ENCODE data around the gene PLA2G12B.

PLA2G12B gene

DNA sequence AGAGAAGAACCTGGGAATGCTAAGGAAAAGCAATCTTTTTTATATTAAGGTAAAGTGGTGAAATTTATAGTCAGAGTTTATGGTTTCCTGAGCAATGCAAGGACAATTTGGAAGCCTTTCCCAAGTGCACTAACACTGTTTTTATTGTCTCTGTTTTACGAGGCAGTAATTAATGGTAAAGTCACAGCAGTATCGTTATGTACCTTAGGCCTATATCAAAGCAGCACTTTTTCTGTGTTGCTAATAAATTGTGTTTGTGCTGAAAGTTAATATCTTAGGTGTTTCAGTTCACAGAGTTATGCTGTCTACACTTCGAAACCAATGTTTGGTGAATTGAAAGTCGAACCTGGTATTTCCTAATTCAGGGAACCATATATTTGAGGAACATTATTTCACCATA, 41.9 kb downstream of the PLA2G12B start (continued):
- TF ChIP-seq, protein P1, sequence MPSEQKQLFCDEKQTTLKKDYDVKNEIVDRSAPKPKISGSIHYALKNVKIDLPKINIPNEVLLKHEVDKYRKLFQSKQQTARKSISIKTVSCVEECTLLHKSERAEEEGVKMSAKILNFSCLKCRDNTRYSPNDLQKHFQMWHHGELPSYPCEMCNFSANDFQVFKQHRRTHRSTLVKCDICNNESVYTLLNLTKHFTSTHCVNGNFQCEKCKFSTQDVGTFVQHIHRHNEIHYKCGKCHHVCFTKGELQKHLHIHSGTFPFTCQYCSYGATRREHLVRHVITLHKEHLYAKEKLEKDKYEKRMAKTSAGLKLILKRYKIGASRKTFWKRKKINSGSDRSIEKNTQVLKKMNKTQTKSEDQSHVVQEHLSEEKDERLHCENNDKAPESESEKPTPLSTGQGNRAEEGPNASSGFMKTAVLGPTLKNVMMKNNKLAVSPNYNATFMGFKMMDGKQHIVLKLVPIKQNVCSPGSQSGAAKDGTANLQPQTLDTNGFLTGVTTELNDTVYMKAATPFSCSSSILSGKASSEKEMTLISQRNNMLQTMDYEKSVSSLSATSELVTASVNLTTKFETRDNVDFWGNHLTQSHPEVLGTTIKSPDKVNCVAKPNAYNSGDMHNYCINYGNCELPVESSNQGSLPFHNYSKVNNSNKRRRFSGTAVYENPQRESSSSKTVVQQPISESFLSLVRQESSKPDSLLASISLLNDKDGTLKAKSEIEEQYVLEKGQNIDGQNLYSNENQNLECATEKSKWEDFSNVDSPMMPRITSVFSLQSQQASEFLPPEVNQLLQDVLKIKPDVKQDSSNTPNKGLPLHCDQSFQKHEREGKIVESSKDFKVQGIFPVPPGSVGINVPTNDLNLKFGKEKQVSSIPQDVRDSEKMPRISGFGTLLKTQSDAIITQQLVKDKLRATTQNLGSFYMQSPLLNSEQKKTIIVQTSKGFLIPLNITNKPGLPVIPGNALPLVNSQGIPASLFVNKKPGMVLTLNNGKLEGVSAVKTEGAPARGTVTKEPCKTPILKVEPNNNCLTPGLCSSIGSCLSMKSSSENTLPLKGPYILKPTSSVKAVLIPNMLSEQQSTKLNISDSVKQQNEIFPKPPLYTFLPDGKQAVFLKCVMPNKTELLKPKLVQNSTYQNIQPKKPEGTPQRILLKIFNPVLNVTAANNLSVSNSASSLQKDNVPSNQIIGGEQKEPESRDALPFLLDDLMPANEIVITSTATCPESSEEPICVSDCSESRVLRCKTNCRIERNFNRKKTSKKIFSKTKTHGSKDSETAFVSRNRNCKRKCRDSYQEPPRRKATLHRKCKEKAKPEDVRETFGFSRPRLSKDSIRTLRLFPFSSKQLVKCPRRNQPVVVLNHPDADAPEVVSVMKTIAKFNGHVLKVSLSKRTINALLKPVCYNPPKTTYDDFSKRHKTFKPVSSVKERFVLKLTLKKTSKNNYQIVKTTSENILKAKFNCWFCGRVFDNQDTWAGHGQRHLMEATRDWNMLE (tag by site-specific recombination; conservative IDR thresholded peaks at IDR 0.05; ENCODE audit: low read depth), result no peak
- TF ChIP-seq ZNF561 (tag by site-specific recombination; IDR thresholded peaks at IDR 0.05; ENCODE audit: borderline replicate concordance) (no peak), ZNF555 (tag by site-specific recombination; conservative IDR thresholded peaks at IDR 0.05) (no peak), YY1 (tag by site-specific recombination; IDR thresholded peaks at IDR 0.05) (no peak), ZNF596 (tag by site-specific recombination; IDR thresholded peaks at IDR 0.05) (no peak), ZNF558 (tag by site-specific recombination; IDR thresholded peaks at IDR 0.05) (no peak), BCL11A (tag by site-specific recombination; IDR thresholded peaks at IDR 0.05; ENCODE audit: low read depth) (no peak), ZNF223 (tag by site-specific recombination; IDR thresholded peaks at IDR 0.05) (no peak), ZNF600 (tag by site-specific recombination; IDR thresholded peaks at IDR 0.05) (no peak), ZNF768 (tag by site-specific recombination; IDR thresholded peaks at IDR 0.05) (no peak), YY2 (tag by site-specific recombination; IDR thresholded peaks at IDR 0.05) (no peak), HOXC10 (CRISPR knock-in tag; IDR thresholded peaks at IDR 0.05) (no peak), ZFP41 (tag by site-specific recombination; IDR thresholded peaks at IDR 0.05; ENCODE audit: borderline replicate concordance) (no peak), FEZF1 (tag by site-specific recombination; IDR thresholded peaks at IDR 0.05) (peak; percentile 53), ZNF10 (tag by site-specific recombination; IDR thresholded peaks at IDR 0.05) (no peak), ZNF654 (tag by site-specific recombination; IDR thresholded peaks at IDR 0.05; ENCODE audit: low read depth) (no peak), ZFHX2 (tag by site-specific recombination; conservative IDR thresholded peaks at IDR 0.05) (no peak), MYNN (tag by site-specific recombination; IDR thresholded peaks at IDR 0.05; ENCODE audit: borderline replicate concordance) (no peak), ZNF585B (tag by site-specific recombination; IDR thresholded peaks at IDR 0.05) (peak; percentile 83), ZNF433 (tag by site-specific recombination; IDR thresholded peaks at IDR 0.05; ENCODE audit: low read depth) (no peak), ZNF394 (tag by site-specific recombination; IDR thresholded peaks at IDR 0.05; ENCODE audit: borderline replicate concordance) (no peak)
- TF ChIP-seq, protein P2, sequence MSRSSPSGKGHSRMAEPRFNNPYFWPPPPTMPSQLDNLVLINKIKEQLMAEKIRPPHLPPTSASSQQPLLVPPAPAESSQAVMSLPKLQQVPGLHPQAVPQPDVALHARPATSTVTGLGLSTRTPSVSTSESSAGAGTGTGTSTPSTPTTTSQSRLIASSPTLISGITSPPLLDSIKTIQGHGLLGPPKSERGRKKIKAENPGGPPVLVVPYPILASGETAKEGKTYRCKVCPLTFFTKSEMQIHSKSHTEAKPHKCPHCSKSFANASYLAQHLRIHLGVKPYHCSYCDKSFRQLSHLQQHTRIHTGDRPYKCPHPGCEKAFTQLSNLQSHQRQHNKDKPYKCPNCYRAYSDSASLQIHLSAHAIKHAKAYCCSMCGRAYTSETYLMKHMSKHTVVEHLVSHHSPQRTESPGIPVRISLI (tag by site-specific recombination; IDR thresholded peaks at IDR 0.05), result no peak
- TF ChIP-seq, protein P3, sequence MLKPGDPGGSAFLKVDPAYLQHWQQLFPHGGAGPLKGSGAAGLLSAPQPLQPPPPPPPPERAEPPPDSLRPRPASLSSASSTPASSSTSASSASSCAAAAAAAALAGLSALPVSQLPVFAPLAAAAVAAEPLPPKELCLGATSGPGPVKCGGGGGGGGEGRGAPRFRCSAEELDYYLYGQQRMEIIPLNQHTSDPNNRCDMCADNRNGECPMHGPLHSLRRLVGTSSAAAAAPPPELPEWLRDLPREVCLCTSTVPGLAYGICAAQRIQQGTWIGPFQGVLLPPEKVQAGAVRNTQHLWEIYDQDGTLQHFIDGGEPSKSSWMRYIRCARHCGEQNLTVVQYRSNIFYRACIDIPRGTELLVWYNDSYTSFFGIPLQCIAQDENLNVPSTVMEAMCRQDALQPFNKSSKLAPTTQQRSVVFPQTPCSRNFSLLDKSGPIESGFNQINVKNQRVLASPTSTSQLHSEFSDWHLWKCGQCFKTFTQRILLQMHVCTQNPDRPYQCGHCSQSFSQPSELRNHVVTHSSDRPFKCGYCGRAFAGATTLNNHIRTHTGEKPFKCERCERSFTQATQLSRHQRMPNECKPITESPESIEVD (tag by site-specific recombination; IDR thresholded peaks at IDR 0.05), result peak; percentile 68; the same call in 1 of the 2 replicates
- TF ChIP-seq, protein P4, sequence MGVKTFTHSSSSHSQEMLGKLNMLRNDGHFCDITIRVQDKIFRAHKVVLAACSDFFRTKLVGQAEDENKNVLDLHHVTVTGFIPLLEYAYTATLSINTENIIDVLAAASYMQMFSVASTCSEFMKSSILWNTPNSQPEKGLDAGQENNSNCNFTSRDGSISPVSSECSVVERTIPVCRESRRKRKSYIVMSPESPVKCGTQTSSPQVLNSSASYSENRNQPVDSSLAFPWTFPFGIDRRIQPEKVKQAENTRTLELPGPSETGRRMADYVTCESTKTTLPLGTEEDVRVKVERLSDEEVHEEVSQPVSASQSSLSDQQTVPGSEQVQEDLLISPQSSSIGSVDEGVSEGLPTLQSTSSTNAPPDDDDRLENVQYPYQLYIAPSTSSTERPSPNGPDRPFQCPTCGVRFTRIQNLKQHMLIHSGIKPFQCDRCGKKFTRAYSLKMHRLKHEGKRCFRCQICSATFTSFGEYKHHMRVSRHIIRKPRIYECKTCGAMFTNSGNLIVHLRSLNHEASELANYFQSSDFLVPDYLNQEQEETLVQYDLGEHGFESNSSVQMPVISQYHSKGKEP (tag by site-specific recombination; IDR thresholded peaks at IDR 0.05), result peak; percentile 14; the same call in 1 of the 2 replicates
